ENCODE data around the gene AFDN.

Gene AFDN

GRCh38 chr6:167794161-167795157 lies 32.3 kb upstream of the AFDN start:
- DNase-seq (ENCODE audit: low spot score), result no peak

GRCh38 chr6:167795321-167795811 lies 31.3 kb upstream of the AFDN start:
- DNase-seq (ENCODE audit: low spot score), result no peak

GRCh38 chr6:167795874-167796191 lies 30.9 kb upstream of the AFDN start:
- no peak for DNase-seq (ENCODE audit: low spot score)

- DNase-seq (ENCODE audit: low spot score), result no peak
Measured at GRCh38 chr6:167796192-167796981, 30.3 kb upstream of the AFDN start.

GRCh38 chr6:167797011-167797471 lies 29.7 kb upstream of the AFDN start:
- no peak for DNase-seq (ENCODE audit: low spot score)

GRCh38 chr6:167797476-167798265 lies 29.0 kb upstream of the AFDN start:
- DNase-seq (ENCODE audit: low spot score), result no peak

- no peak for DNase-seq (ENCODE audit: low spot score)
Measured at GRCh38 chr6:167798453-167798852, 28.3 kb upstream of the AFDN start.

- DNase-seq (ENCODE audit: low spot score), result no peak
Measured at GRCh38 chr6:167799033-167799821, 27.5 kb upstream of the AFDN start.

GRCh38 chr6:167800549-167800948 lies 26.2 kb upstream of the AFDN start:
- no peak for DNase-seq (ENCODE audit: low spot score)

- DNase-seq (ENCODE audit: low spot score), result no peak
Measured at GRCh38 chr6:167801263-167801662, 25.4 kb upstream of the AFDN start.

GRCh38 chr6:167802339-167802738 lies 24.4 kb upstream of the AFDN start:
- DNase-seq (ENCODE audit: low spot score), result no peak

GRCh38 chr6:167803816-167804215 lies 22.9 kb upstream of the AFDN start:
- DNase-seq (ENCODE audit: low spot score), result no peak

- DNase-seq (ENCODE audit: low spot score), result no peak
Measured at GRCh38 chr6:167804281-167805013, 22.3 kb upstream of the AFDN start.

- no peak for DNase-seq (ENCODE audit: low spot score)
Measured at GRCh38 chr6:167805349-167806060, 21.2 kb upstream of the AFDN start.

- DNase-seq (ENCODE audit: low spot score), result no peak
Measured at GRCh38 chr6:167806061-167806700, 20.5 kb upstream of the AFDN start.

- no peak for DNase-seq (ENCODE audit: low spot score)
Measured at GRCh38 chr6:167807200-167807599, 19.5 kb upstream of the AFDN start.

- no peak for DNase-seq (ENCODE audit: low spot score)
Measured at GRCh38 chr6:167807756-167808155, 19.0 kb upstream of the AFDN start.

GRCh38 chr6:167811040-167811439 lies 15.7 kb upstream of the AFDN start:
- no peak for DNase-seq (ENCODE audit: low spot score)

GRCh38 chr6:167811442-167812087 lies 15.1 kb upstream of the AFDN start:
- DNase-seq (ENCODE audit: low spot score), result no peak
